Stimulated activated CD4-positive, alpha-beta T cell treated with anti-CD3 and anti-CD28 coated beads, Interleukin-1b, Interleukin-23, amount 100 ng/mL, for 48 hours (primary cell): ENCODE data around the gene IL6R.
"Not testable (repeated sequence)": the region's sequence is repeated elsewhere in the genome, so short reads cannot be mapped to it uniquely, and the experiment has no call there.

ENCODE experiments used
- DNase-seq: peaks from one replicate; pipeline ENCODE4 v3.0.0-alpha.2; 2020

The IL6R gene

DNA sequence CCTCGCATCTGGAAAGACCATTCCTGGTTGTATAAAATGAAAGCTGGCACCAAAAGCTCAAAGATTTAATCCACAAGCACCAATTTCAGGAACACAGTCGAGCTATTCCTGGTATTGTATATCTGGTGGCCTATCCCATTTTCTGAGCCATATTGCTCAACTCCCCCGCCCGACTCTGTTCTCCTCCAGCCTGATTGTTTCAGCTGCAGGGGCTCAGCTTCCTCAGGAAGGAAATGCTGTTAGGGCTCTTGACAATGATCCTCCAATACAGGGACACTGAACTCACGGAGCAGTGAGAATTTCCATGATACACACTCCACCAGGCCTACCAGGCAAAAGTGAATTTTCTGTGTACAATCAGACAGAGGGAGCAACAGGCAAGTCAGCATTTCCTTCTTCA is 80.0 kb downstream of the IL6R start:
- no peak for DNase-seq

DNA sequence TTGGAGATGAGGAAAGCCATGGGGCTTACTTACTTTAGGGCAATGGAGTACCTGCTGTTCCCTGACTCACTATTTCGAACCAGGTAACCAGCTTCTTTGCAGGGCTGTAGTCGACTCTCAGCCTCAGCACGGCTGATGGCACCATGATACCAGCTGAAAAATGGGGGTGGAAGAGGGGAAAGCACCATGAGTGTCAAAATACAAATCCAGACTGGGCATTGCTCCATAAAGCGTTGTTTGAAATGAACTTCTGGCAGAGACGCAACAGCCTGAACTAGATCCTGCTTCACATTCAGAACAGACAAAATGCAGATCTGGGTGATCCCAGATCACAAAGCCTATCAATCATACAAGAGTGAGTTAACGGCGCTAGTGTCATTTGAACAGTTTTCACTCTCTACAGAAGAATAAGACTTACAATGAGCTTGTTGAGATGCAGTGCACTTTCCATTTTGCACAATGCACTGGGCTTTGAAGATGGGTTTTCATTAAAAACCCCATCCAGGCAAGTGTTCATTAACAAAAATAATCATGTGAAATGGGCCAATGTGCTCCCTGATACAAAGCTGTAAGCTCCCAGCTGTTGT is 80.9 kb downstream of the IL6R start:
- DNase-seq, result no peak

DNA sequence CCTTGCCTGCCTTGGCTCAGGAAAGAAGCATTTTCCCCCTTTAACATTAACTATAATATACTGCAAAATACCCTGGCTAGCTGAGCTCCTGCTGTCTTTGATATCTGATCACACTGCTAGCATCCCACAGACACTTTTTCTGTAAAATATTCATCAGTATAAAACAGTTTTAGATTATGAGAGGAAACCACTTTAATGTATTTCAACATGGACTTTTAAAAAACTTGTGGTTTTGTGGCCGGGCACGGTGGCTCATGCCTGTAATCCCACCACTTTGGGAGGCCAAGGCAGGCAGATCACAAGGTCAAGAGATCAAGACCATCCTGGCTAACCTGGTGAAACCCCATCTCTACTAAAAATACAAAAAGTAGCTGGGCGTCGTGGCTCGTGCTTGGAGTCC is 81.6 kb downstream of the IL6R start:
- not testable (repeated sequence) for DNase-seq

DNA sequence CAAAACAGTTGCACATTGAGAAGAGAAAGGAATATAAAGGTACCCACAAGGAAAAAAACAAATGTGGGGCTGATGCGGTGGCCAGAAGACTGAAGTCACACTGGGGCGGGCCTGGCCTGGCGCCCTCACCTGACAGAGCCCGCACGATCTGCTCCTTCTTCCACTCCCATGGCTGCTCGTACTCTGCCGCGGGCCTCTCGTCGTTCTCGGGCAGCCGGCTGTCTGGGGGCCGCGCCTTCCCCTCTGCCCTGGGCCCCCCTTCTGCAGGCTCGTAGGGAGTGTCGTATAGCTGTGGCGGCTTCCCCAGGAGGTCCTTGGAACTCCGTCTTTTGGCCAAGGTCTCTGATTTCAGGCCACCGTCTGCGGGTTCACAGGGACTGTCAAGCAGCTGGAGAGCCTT is 83.8 kb downstream of the IL6R start:
- DNase-seq, result no peak

DNA sequence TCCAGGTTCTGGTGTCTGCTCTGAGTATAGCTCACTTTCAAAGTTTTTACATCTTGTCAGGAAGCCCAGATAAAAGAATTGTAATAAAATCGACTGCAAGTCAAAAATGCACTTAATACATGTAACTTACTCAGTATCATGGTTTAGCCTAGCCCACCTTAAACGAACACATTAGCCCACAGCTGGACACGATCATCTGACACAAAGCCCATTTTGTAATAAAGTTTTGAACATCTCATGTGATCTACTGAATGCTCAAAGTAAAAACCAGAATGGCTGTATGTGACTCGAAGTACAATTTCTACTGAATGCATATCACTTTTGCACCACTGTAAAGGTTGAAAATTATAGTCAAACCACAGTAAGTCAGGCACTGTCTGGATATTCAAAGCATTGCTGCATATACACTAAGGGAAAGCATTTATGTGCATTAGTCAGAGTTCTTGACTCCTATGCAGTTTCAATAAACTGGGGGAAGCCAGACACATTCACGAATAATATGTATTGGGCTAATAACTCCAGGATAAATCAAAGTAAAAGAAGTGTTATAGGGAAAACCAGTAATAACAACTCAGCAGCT is 84.6 kb downstream of the IL6R start:
- DNase-seq, result no peak

DNA sequence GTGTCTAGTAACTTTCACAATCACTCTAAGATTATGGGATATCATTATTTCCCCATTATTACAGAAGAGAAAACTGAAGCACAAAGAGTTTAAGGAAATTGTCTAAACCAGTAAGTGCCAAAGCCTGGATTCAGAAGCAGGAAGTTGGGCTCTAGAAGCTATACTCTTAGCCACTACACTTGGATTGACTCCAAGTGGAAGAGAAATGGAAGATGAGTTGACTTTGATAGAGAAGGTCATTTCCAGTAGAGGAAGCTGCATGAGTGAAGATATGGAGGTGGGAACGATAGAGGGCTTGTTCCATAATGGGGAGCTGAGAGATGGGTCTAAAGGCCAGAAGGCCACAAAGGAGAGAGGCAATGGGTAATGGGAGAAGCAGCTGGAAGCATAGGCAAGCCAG is 85.2 kb downstream of the IL6R start:
- no peak for DNase-seq

DNA sequence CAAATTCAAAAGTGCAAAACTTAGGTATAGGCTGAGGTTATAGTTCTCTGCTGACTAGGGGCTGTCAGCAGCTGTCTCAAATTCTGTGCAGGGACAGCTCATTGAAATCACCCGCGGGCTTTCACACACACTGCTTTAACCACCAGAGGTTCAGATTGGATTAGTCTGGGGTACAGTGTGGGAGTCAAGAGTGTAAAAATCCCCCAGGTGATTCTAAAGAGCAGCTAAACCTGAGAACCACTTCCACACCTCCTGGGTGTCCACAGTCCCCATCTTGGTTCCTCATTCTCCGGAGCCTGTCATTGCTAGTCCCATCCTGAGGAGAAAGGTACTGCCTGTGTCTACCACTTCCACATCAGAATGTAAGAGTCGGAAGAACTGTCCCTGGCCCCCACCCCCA is 87.0 kb downstream of the IL6R start:
- DNase-seq, result no peak

DNA sequence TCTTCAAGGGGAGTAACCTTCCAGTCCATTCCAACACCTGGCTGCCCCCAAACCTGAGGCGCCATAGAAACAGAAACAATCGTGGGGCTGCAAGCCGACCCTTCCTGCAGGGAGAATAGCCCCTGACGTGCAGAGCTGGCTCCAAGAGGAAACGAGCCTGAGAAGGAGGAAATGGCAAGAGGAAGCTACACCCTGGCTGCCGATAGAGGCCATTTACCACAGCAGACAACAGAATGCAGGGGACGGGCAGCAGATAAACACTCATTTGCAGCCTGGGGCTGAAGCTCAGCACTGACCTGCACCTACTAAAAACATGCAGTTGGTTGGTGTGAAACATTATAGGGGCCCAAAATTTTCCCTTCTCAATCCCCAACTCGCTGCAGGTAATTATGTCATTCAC is 88.1 kb downstream of the IL6R start:
- DNase-seq, result no peak

DNA sequence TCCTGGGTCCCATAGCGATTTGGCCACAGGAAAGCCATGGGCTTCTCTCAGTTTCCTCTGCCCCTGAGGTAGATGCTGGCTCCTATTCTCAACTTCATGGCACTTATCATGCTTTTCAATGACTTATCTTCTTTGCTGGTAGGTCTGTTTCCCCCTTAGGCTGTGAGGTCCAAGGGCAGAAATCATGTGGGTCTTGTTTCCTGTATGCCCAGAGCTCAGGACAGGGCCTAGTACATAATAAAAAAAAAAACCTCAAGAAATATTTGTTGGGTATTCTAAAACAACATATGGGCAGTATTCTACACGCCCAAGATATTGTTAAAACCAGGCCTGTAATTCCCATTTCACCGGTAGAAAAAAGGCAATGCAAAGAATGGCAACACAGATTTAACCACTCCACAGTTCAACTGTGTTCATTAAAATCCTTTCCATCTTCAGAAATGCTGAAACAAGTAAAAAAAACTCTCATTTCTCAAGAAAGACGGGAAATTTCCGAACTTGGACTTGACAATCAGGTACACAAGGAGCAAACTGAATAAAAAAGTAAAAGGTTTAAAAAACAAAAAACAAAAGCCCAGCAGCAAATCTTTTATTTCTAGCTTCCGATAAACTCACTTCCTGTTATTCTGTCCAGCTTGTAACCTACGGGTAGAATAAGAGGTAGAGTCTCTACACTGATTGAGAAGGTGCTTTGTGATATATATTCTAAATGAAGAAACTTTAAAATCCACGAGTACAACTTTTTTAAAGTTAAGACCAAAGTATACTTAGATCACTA is 90.5 kb downstream of the IL6R start:
- DNase-seq, result no peak

DNA sequence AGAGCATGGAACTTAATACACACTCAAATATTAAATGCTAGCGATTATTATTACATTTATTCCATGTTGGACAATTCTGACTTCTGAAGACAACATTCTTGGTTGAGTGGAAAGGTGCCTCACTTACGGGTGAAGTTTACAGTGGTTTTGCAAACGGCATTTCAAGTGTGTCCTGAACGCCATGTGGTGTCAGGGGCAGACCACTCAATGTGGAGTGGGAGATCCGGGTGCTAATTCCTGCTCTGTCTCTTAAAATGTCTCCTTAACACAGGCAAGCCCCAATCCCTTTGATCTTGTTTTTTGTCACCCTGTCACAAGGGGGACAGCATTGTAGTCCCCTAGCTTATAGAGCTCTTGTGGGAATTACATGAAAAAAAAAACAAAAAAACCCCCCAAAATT is 91.2 kb downstream of the IL6R start:
- DNase-seq, result no peak

DNA sequence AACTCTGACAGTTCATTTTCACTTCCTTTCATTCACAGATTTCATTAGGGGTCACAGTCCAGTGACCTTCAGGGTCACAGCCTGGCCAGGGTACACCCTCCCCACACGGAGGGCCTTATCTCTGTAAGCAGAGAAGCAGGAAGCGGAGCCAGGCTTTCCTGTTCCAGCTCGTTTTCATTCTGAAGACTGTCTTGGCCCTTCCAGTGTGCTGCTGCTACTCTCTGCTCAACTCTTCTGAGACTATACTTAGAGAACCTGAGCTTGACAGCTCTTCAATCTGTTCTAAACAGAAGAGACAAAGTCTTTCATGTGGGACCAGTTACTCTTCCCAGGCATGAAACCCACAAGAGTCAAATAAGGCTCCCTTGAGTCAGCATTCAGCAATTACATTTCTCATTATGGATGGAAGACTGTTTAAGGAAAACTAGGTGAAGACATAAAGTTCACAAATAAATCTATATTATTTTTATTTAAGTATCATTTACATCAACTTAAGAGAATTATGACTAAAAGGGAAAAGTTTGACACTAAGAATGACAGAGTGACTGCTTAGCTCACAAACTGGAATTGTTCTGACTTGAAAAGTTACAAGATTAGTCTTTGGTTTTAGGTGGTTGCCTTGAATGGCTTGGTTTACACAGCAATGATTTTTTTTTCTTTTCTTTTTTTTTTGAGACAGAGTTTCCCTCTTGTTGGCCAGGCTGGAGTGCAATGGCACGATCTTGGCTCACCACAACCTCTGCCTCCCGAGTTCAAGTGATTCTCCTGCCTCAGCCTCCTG is 92.1 kb downstream of the IL6R start:
- DNase-seq, result no peak

DNA sequence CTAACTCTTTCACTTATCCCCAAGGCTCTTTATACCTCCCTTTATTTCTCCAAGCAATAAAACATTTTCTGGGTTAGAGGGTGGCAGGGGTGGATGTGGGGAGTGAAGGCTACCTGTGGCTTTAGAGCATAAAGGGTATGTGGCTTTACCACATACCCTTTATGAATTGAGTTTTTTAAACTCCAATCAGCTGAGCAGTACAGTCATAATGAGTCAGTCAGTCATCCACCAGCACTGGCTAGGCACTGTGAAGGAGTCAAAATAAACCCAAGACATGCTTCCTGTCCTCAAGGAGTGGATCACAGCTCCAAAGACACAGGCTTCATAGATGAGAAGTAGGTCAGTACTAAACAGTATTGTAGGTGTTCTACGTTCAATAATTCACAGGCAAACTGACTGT is 94.3 kb downstream of the IL6R start:
- DNase-seq, result no peak

DNA sequence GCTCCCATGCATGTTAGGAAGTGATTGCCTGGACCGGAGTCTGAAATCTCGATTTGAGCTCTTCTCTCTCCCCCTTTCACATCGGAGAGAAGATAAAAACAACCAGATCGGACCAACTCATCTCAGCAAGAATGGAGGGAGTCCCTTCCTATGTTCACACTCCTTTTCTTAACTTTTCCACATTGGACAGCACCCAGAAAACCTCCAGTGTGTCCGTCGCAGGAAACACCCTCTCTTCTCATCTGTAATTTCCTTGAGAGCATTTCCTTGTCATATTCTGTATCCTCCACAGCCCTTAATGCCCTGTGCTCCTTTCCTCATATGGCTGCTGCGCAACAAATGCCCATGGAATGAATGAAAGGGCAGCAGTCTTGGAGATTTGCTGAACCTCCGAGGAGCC is 95.4 kb downstream of the IL6R start:
- DNase-seq, result no peak

DNA sequence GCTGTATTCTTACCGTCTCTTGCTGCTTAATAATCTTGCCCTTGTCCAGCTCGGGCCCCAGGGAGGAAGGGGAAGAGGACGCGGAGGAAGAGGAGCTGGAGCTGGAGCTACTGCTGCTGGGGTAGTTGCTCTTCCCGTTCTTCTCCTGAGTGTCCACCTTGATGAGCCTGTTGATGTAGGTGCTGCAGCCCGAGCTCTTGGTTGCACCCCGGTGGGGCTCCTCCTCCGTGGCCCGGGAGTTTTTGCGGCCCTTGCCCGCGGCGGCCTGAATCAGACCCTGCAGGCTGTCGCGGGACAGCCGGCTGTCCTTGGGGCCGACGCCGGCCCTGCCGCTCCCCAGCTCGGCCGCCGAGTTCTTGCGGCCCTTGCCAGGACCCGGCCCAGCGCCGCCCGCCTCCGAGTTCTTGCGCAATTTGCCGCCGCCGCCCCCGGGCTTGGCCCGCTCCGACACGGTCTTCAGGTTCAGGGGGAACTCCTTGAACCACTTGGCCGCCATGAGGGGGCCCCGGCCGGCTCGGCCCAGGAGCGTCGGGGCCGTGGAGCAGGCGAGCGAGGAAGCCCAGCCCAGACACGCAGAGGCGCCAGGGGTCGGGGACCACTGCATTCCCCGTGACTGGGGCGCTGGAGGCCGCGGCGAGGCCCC is 96.4 kb downstream of the IL6R start:
- no peak for DNase-seq

DNA sequence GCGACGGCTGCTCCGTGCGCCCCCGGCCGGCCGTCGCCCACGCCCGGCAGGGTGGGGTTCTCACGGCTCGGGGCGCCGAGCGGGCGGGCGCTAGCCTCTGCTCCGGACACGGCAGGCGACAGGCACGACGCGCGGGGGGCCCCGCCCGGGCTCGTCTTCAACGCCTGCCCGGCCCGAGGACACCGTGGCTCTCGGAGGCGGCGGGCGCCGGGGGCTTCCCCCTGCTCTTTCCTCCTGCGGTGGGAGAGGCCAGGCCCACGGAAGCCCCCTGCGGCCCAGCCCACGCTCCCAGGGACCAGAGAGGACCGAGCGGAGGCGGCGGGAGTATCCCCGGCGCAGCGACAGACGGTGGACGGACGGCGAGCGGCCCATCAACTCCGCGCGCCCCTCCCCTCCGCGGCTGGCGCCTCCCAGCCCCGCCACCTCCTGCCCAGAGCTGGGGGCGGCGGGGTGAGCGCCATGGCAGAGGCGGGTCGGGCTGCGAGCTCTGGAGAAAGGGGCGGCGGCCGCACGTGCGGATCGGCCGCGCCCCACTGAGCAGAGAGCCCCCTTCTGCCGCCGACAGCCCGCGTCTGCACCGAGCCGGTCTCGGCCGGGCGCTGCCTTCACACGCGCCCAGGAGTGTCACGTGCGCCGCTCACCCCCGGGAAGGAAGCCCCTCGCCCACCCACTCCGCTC is 97.1 kb downstream of the IL6R start, which contains the start of the genes SHE and TDRD10:
SHE (minus strand) TSS at position 347 of the 678 bp plus-strand sequence. CDS start 386 bp downstream, outside the sequence.
TDRD10 (plus strand) TSS at position 154 of the 678 bp plus-strand sequence. CDS start 4,685 bp downstream, outside the sequence.
- DNase-seq, result no peak

DNA sequence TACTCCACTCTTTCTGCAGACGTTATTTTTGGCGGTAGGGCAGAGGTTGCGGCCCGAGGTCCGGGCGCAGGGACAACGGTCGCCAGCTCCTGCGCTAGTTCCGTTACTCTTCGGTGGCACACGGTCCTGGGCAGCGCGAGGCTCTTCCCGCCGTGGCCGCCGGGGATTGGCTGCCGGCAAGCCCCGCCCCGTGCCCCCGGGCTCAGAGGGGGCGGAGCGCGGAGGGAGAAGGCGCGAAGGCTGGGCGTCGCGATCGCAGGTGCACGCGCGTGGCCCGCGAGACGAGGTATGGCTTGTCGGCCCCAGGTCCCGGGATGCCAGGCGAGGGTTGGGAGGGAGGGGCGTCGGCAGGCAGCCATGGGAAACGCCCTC is 97.6 kb downstream of the IL6R start:
- no peak for DNase-seq

DNA sequence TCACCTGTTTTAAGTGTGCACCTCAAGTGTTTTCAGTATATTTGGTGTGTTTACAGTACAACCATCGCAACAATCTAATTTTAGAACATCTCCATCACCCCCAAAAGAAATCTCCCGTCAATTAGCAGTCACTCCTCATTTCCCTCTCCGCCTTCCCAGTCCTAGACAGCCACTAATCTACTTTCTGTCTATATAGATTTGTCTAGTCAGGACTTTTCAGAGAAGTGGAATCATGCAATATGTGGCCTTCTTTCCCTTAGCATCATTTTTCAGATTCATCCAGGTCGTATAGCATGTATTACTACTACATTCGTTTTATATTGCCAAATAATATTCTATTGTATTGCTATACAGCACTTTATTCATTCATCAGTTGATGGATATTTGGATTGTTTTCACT is 98.8 kb downstream of the IL6R start:
- DNase-seq, result no peak

DNA sequence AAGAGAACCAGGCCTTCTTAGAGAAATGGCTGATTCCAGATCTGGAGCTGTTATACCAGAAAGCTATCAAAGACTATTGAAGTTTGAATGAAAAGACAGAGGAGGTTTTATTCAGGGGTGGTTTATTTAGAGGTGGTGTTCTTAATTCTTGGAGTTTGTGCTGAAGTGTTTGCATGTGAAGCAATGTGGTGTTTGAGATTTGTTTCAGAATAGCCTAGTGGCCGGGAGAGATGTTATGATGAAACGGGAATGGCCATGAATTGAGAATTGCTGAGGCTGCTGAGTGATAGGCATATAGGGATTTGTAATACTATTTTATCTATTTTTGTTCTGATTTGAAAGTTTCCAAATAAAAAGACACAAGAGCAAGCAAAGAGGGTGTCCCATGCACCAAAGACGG is 107.6 kb downstream of the IL6R start:
- DNase-seq, result no peak

DNA sequence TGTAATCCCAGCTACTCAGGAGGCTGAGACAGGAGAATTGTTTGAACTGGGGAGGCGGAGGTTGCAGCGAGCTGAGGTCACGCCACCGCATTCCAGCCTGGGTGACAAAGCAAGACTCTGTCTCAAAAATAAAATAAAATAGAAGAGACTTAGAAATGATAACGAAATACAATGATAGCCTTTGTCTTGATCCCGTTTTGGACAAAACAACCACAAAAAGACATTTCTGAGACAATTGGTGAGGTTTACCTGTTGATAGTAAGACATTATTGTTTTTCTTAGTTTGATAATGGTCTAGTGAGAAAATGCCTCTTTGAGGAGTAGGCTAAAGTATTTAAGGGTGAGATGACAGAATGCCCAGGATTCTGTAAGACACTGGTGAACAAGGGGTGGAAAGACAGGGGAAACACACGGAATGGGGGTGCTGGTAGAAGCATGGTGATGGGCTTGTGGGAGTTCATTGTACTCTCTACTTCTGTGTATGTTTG is 109.0 kb downstream of the IL6R start:
- DNase-seq, result no peak

DNA sequence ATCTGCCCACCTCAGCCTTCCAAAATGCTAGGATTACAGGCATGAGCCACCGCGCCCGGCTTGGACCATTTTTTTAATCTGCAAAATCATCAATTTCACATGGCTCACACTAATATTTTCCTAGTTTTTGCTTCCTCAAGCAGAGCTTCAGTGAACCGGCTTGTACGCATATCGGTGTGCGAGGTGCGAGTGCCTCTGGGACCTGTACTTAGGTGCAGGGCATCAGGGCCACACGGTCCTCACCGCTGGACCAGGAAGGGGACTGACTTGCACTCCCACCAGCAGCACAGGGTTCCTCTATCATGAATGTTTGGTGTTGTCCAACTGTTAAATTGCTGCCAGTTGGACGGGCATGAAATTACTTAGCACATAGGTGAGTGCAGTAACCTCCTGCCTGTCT is 112.5 kb downstream of the IL6R start:
- DNase-seq, result no peak
